ENCODE results near the gene SUSD2.
"Not testable (repeated sequence)": the region's sequence is repeated elsewhere in the genome, so short reads cannot be mapped to it uniquely, and the experiment has no call there.

SUSD2 gene

GRCh38 chr22:24232725-24233124 is 51.4 kb downstream of the SUSD2 start:
- no peak for DNase-seq (ENCODE audit: low read depth, low spot score)
- H3K4me3 ChIP-seq (ENCODE audit: low read length) = no peak overlapping the region

GRCh38 chr22:24233235-24233634 is 51.9 kb downstream of the SUSD2 start:
- no peak overlapping the region for H3K4me3 ChIP-seq (ENCODE audit: low read length)
- DNase-seq (ENCODE audit: low read depth, low spot score) = no peak

GRCh38 chr22:24233816-24234215 is 52.5 kb downstream of the SUSD2 start:
- no peak overlapping the region for H3K4me3 ChIP-seq (ENCODE audit: low read length)
- no peak for DNase-seq (ENCODE audit: low read depth, low spot score)

- H3K4me3 ChIP-seq (ENCODE audit: low read length) = no peak overlapping the region
- no peak for DNase-seq (ENCODE audit: low read depth, low spot score)
Measured at GRCh38 chr22:24235315-24235714, 54.0 kb downstream of the SUSD2 start.

GRCh38 chr22:24236656-24237055 is 55.4 kb downstream of the SUSD2 start:
- no peak overlapping the region for H3K4me3 ChIP-seq (ENCODE audit: low read length)

GRCh38 chr22:24238101-24238694 is 56.9 kb downstream of the SUSD2 start:
- DNase-seq (ENCODE audit: low read depth, low spot score) = not testable (repeated sequence)

More at GRCh38 chr22:24236656-24237055, 55.4 kb downstream of the SUSD2 start:
- DNase-seq (ENCODE audit: low read depth, low spot score) = no peak

More at GRCh38 chr22:24238101-24238694, 56.9 kb downstream of the SUSD2 start:
- not testable (repeated sequence) for H3K4me3 ChIP-seq (ENCODE audit: low read length)
